Mesendoderm (in vitro differentiated cells): ENCODE data around the gene ASXL3.

Experiments used
- DNase-seq: peaks from one replicate; pipeline ENCODE4 v3.0.0; 2013
- H2AK5ac ChIP-seq: 2 replicates; pipeline ENCODE4 v1.6.1; 2013; ENCODE audit warnings: low read length, inconsistent platforms
- H2BK120ac ChIP-seq: 2 replicates; pipeline ENCODE4 v1.6.1; 2013; ENCODE audit warnings: low read depth, mild to moderate bottlenecking, low read length, moderate library complexity, mixed read lengths
- H2BK15ac ChIP-seq: replicated peaks from 2 replicates; pipeline ENCODE4 v1.6.1; 2013; ENCODE audit warnings: low read depth, mild to moderate bottlenecking, moderate library complexity
- H2BK5ac ChIP-seq: 2 replicates; pipeline ENCODE4 v1.6.1; 2013; ENCODE audit warnings: low read length, inconsistent platforms
- H3K18ac ChIP-seq: 2 replicates; pipeline ENCODE4 v1.6.1; 2013; ENCODE audit warnings: mild to moderate bottlenecking, low read length, mixed read lengths
- H3K23ac ChIP-seq: one replicate; pipeline ENCODE4 v1.6.1; 2013; ENCODE audit warnings: low read length
- H3K27ac ChIP-seq: 2 replicates; pipeline ENCODE4 v1.5.1; 2013; ENCODE audit warnings: low read depth, mild to moderate bottlenecking, inconsistent platforms, low read length, moderate library complexity
- H3K27me3 ChIP-seq: 2 replicates; pipeline ENCODE4 v1.6.1; 2013; ENCODE audit warnings: low read length, control low read depth, mild to moderate bottlenecking, inconsistent platforms; ENCODE audit not compliant: insufficient read depth, poor library complexity
- H3K36me3 ChIP-seq: 2 replicates; pipeline ENCODE4 v1.6.1; 2013; ENCODE audit warnings: low read length, inconsistent platforms; ENCODE audit not compliant: control insufficient read depth, insufficient read depth
- H3K4ac ChIP-seq: one replicate; pipeline ENCODE4 v1.6.1; 2013; ENCODE audit warnings: low read depth, mild to moderate bottlenecking, low read length, moderate library complexity
- H3K4me1 ChIP-seq: 2 replicates; pipeline ENCODE4 v1.6.1; 2013; ENCODE audit warnings: low read depth, low read length, inconsistent platforms; ENCODE audit not compliant: control insufficient read depth
- H3K4me2 ChIP-seq: 2 replicates; pipeline ENCODE4 v1.6.1; 2013; ENCODE audit warnings: low read length
- H3K4me3 ChIP-seq: 2 replicates; pipeline ENCODE4 v1.5.1; 2013; ENCODE audit warnings: mild to moderate bottlenecking, low read length
- H3K56ac ChIP-seq: one replicate; pipeline ENCODE4 v1.6.1; 2013; ENCODE audit warnings: low read length
- H3K79me1 ChIP-seq: 2 replicates; pipeline ENCODE4 v1.6.1; 2013; ENCODE audit warnings: low read length, inconsistent platforms
- H3K79me2 ChIP-seq: 2 replicates; pipeline ENCODE4 v1.6.1; 2013; ENCODE audit warnings: mild to moderate bottlenecking, low read length; ENCODE audit not compliant: control insufficient read depth, insufficient read depth
- H3K9ac ChIP-seq: 2 replicates; pipeline ENCODE4 v1.6.1; 2013; ENCODE audit warnings: low read length, inconsistent platforms
- H4K5ac ChIP-seq: one replicate; pipeline ENCODE4 v1.6.1; 2013; ENCODE audit warnings: low read length
- H4K8ac ChIP-seq: one replicate; pipeline ENCODE4 v1.6.1; 2013; ENCODE audit warnings: low read depth, mild to moderate bottlenecking, control low read depth, low read length, moderate library complexity
- WGBS: extraction: QIAGEN DNeasy Blood & Tissue Kit; methylation state at CpG from one replicate; pipeline ENCODE4 v1.1.7; 2013; ENCODE audit warnings: low lambda C conversion rate, missing lambda C conversion rate; ENCODE audit not compliant: insufficient coverage; ENCODE audit errors: extremely low coverage; 5-methylcytosine and 5-hydroxymethylcytosine counted together

ASXL3 gene

GRCh38 chr18:33567705-33568104 lies 10.3 kb upstream of the ASXL3 start:
- H3K79me2 ChIP-seq: no peaks in the 10 kb centered on the region
- H2BK5ac ChIP-seq: no peak overlapping the region
- no peak overlapping the region for H3K18ac ChIP-seq
- H3K4me3 ChIP-seq: no peak overlapping the region
- H3K4me2 ChIP-seq: no peak overlapping the region
- no peak overlapping the region for H3K9ac ChIP-seq
- DNase-seq: no peak
- H3K79me1 ChIP-seq: no peaks in the 10 kb centered on the region
- H2BK120ac ChIP-seq: no peak overlapping the region
- H3K4ac ChIP-seq: no peak overlapping the region
- H4K8ac ChIP-seq: no peak overlapping the region
- WGBS: no CpG with 5 or more reads among the region's 1 CpG
- H3K23ac ChIP-seq: no peak overlapping the region
- no peak overlapping the region for H4K5ac ChIP-seq
- H3K27ac ChIP-seq: no peak overlapping the region
- no peaks in the 10 kb centered on the region for H3K36me3 ChIP-seq
- no peak overlapping the region for H3K56ac ChIP-seq
- no peaks in the 10 kb centered on the region for H3K27me3 ChIP-seq
- H2BK15ac ChIP-seq: no peak overlapping the region
- no peaks in the 10 kb centered on the region for H3K4me1 ChIP-seq
- no peak overlapping the region for H2AK5ac ChIP-seq

GRCh38 chr18:33571998-33572787 lies 5.8 kb upstream of the ASXL3 start:
- Histone ChIP-seq H3K4me2 (no peak overlapping the region), H3K79me1 (no peaks in the 10 kb centered on the region), H2BK15ac (no peak overlapping the region), H3K79me2 (no peaks in the 10 kb centered on the region), H3K4ac (no peak overlapping the region), H3K27me3 (no peaks in the 10 kb centered on the region), H2AK5ac (no peak overlapping the region), H3K9ac (no peak overlapping the region), H2BK5ac (no peak overlapping the region), H3K18ac (no peak overlapping the region), H3K27ac (no peak overlapping the region), H3K36me3 (no peaks in the 10 kb centered on the region), H4K8ac (no peak overlapping the region), H2BK120ac (no peak overlapping the region), H3K23ac (no peak overlapping the region), H3K56ac (no peak overlapping the region), H3K4me3 (no peak overlapping the region), H3K4me1 (no peaks in the 10 kb centered on the region), H4K5ac (no peak overlapping the region)
- no CpG with 5 or more reads among the region's 4 CpGs for WGBS
- no peak for DNase-seq

GRCh38 chr18:33573193-33573592 lies 4.8 kb upstream of the ASXL3 start:
- no peaks in the 10 kb centered on the region for H3K4me1 ChIP-seq
- H4K5ac ChIP-seq: no peak overlapping the region
- H3K23ac ChIP-seq: no peak overlapping the region
- no peaks in the 10 kb centered on the region for H3K79me1 ChIP-seq
- no peak overlapping the region for H3K4ac ChIP-seq
- H4K8ac ChIP-seq: no peak overlapping the region
- no CpG with 5 or more reads among the region's 3 CpGs for WGBS
- H3K27ac ChIP-seq: no peak overlapping the region
- H2BK120ac ChIP-seq: no peak overlapping the region
- H3K4me3 ChIP-seq: no peak overlapping the region
- H3K56ac ChIP-seq: no peak overlapping the region
- no peak overlapping the region for H3K4me2 ChIP-seq
- H3K9ac ChIP-seq: no peak overlapping the region
- H2AK5ac ChIP-seq: no peak overlapping the region
- H3K27me3 ChIP-seq: no peaks in the 10 kb centered on the region
- H3K18ac ChIP-seq: no peak overlapping the region
- no peaks in the 10 kb centered on the region for H3K79me2 ChIP-seq
- no peak overlapping the region for H2BK15ac ChIP-seq
- no peak overlapping the region for H2BK5ac ChIP-seq
- no peak for DNase-seq
- H3K36me3 ChIP-seq: no peaks in the 10 kb centered on the region

DNA sequence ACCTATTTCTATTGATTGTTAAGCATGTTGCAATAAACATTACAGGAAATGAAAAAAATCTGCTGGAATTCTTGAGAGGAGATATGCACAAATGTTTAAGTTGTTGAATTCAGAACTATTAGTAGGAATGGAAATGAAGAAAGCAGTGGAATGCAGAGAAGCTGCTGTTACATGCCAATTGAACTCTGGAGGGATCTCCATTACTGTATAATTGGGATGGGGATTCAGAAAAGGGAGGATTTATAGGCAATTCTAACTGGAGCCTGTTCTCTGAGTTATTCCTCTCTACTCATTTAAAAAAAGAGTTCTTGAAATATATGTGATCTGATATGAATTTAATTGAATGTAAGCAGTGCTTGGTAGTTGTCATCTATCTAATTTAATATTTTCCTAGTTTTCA lies 2.6 kb upstream of the ASXL3 start:
- Histone ChIP-seq H3K23ac (no peak overlapping the region), H3K18ac (no peak overlapping the region)

DNA sequence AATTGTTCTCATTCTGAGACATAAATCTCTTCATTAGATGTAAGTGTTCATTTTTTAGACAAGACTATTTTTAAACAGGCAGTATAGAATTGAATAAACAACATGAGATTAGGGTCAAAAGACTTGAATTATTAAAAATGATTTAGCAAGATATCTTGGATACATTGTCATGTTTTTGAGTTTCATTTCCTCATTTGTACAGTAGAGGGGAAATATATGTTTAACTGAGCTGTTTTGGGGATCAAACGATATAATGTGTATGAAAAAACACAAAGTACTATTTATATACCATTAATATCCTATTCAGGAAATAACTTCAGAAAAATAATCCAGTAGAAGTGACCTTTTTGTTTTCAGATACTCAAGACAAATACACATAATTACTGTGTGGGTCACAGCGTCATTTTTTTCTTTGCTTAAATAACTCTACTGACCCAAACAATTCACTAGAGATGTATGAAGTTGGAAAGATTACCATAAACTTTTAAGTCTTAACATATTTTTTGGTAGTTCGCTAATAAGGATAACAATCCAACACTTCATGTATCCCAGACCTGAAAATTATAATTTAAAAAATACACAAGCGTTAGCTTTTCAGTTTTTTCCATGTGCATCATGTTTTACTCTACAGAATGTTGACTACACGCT lies 896 bp upstream of the ASXL3 start:
- no peak overlapping the region for H3K27ac ChIP-seq
- H3K36me3 ChIP-seq: no peaks in the 10 kb centered on the region
- H2BK5ac ChIP-seq: no peak overlapping the region
- H2BK120ac ChIP-seq: no peak overlapping the region
- H3K27me3 ChIP-seq: peaks cover 8% of the 10 kb centered on the region
- H3K56ac ChIP-seq: no peak overlapping the region
- H4K8ac ChIP-seq: no peak overlapping the region
- no peak overlapping the region for H3K4me2 ChIP-seq
- H2AK5ac ChIP-seq: no peak overlapping the region
- no CpG with 5 or more reads among the region's 5 CpGs for WGBS
- no peak overlapping the region for H4K5ac ChIP-seq
- no peaks in the 10 kb centered on the region for H3K79me1 ChIP-seq
- H3K18ac ChIP-seq: no peak overlapping the region
- no peak overlapping the region for H3K4me3 ChIP-seq
- H2BK15ac ChIP-seq: no peak overlapping the region
- H3K79me2 ChIP-seq: no peaks in the 10 kb centered on the region
- H3K9ac ChIP-seq: no peak overlapping the region
- DNase-seq: no peak
- H3K23ac ChIP-seq: no peak overlapping the region
- H3K4me1 ChIP-seq: peaks cover 3% of the 10 kb centered on the region
- no peak overlapping the region for H3K4ac ChIP-seq

More for the DNA sequence above, 2.6 kb upstream of the ASXL3 start:
- Histone ChIP-seq H3K4me2 (no peak overlapping the region), H3K4me3 (no peak overlapping the region), H3K56ac (no peak overlapping the region), H3K79me2 (no peaks in the 10 kb centered on the region), H4K8ac (no peak overlapping the region), H2BK15ac (no peak overlapping the region), H3K79me1 (no peaks in the 10 kb centered on the region), H3K9ac (no peak overlapping the region), H3K27me3 (peaks cover 8% of the 10 kb centered on the region), H2BK5ac (no peak overlapping the region), H3K4ac (no peak overlapping the region), H3K27ac (no peak overlapping the region), H2BK120ac (no peak overlapping the region), H2AK5ac (no peak overlapping the region), H3K4me1 (peaks cover 3% of the 10 kb centered on the region), H3K36me3 (no peaks in the 10 kb centered on the region), H4K5ac (no peak overlapping the region)
- DNase-seq: no peak
